Type B pancreatic cell (in vitro differentiated cells): ENCODE data around the gene NMRK1. TPM values are rescaled to one million over a fixed set of nuclear protein-coding genes. Genes with fewer than 3 reads are reported as not detected.
A peak's percentile ranks its signal among the peaks of the same experiment; 100 is the strongest.

Experiments used
- DNase-seq: peaks from one replicate; pipeline ENCODE4 v3.0.0; 2021; ENCODE audit warnings: mixed read lengths; ENCODE audit not compliant: unreplicated experiment; ENCODE audit errors: extremely low spot score
- H3K27ac Mint-ChIP-seq: 2 replicates; pipeline ENCODE4 v1.8.0; 2021; ENCODE audit warnings: mild to moderate bottlenecking, mixed read lengths
- H3K27me3 Mint-ChIP-seq: 2 replicates; pipeline ENCODE4 v1.8.0; 2021; ENCODE audit warnings: mixed read lengths
- H3K36me3 Mint-ChIP-seq: 2 replicates; pipeline ENCODE4 v1.8.0; 2021; ENCODE audit warnings: mixed read lengths
- H3K4me1 Mint-ChIP-seq: one replicate; pipeline ENCODE4 v1.8.0; 2021; ENCODE audit warnings: mixed read lengths; ENCODE audit not compliant: unreplicated experiment
- H3K4me3 Mint-ChIP-seq: 2 replicates; pipeline ENCODE4 v1.8.0; 2021; ENCODE audit warnings: mild to moderate bottlenecking, mixed read lengths
- H3K9me3 Mint-ChIP-seq: 2 replicates; pipeline ENCODE4 v1.8.0; 2021; ENCODE audit warnings: mixed read lengths
- CTCF ChIP-seq: fragments of 200-600 bp; sonication (generic); conservative IDR thresholded peaks from 2 replicates; pipeline ENCODE4 v1.5.0; 2021; ENCODE audit warnings: antibody characterized with exemption, mild to moderate bottlenecking
- total RNA-seq: library from RNA; stranded (reverse); gene quantifications from 2 replicates; pipeline ENCODE4 v1.2.1, GENCODE V29; 2021; ENCODE audit warnings: low replicate concordance

The NMRK1 gene
- total RNA-seq, 1 donor from 2014 or later = 7.5 TPM

- no peaks in the 10 kb centered on the region for H3K9me3 Mint-ChIP-seq
Measured at GRCh38 chr9:75089373-75089766, 1.4 kb upstream of the NMRK1 start.

GRCh38 chr9:75088646-75089372, 854 bp upstream of the NMRK1 start:
- Mint-ChIP-seq H3K27me3 (no peaks in the 10 kb centered on the region), H3K36me3 (no peaks in the 10 kb centered on the region), H3K9me3 (no peaks in the 10 kb centered on the region), H3K27ac (peak overlapping the region; percentile 94), H3K4me1 (peaks cover 37% of the 10 kb centered on the region), H3K4me3 (peak overlapping the region; percentile 100)
- peak; percentile 64 for TF ChIP-seq CTCF
- no peak for DNase-seq

More at GRCh38 chr9:75089373-75089766, 1.4 kb upstream of the NMRK1 start:
- peak overlapping the region; percentile 94 for H3K27ac Mint-ChIP-seq
- peaks cover 33% of the 10 kb centered on the region for H3K4me1 Mint-ChIP-seq
- no peak for DNase-seq
- TF ChIP-seq CTCF = no peak
- no peaks in the 10 kb centered on the region for H3K36me3 Mint-ChIP-seq
- peak overlapping the region; percentile 100 for H3K4me3 Mint-ChIP-seq
- no peaks in the 10 kb centered on the region for H3K27me3 Mint-ChIP-seq

- H3K27me3 Mint-ChIP-seq = no peaks in the 10 kb centered on the region
- peaks cover 42% of the 10 kb centered on the region for H3K4me1 Mint-ChIP-seq
- peak overlapping the region; percentile 94 for H3K4me3 Mint-ChIP-seq
- no peaks in the 10 kb centered on the region for H3K9me3 Mint-ChIP-seq
- peak; percentile 25 for TF ChIP-seq CTCF
- DNase-seq = no peak
- peak overlapping the region; percentile 91 for H3K27ac Mint-ChIP-seq
- H3K36me3 Mint-ChIP-seq = no peaks in the 10 kb centered on the region
Measured at GRCh38 chr9:75087289-75087823, 599 bp downstream of the NMRK1 start.

- peaks cover 42% of the 10 kb centered on the region for H3K4me1 Mint-ChIP-seq
- TF ChIP-seq CTCF = no peak
- no peaks in the 10 kb centered on the region for H3K27me3 Mint-ChIP-seq
- H3K27ac Mint-ChIP-seq = peak overlapping the region; percentile 91
- H3K4me3 Mint-ChIP-seq = peak overlapping the region; percentile 94
- DNase-seq = no peak
- no peaks in the 10 kb centered on the region for H3K9me3 Mint-ChIP-seq
- peaks cover 3% of the 10 kb centered on the region for H3K36me3 Mint-ChIP-seq
Measured at GRCh38 chr9:75086541-75087288, 1.2 kb downstream of the NMRK1 start.

- TF ChIP-seq CTCF = no peak
- Mint-ChIP-seq H3K4me3 (peak overlapping the region; percentile 82), H3K9me3 (no peaks in the 10 kb centered on the region), H3K4me1 (peaks cover 42% of the 10 kb centered on the region), H3K36me3 (peaks cover 3% of the 10 kb centered on the region), H3K27me3 (no peaks in the 10 kb centered on the region), H3K27ac (peak overlapping the region; percentile 91)
- no peak for DNase-seq
Measured at GRCh38 chr9:75085640-75086039, 2.3 kb downstream of the NMRK1 start.
